Measurements from ENCODE around the gene BUD31.

BUD31 gene

GRCh38 chr7:99465421-99465768, 56.6 kb downstream of the BUD31 start:
- no peak for DNase-seq

GRCh38 chr7:99468336-99468918, 59.7 kb downstream of the BUD31 start:
- no peak for DNase-seq
